ENCODE data around the gene SEMA3F.

- TF ChIP-seq CTCF (conservative IDR thresholded peaks at IDR 0.05; ENCODE audit: low read depth, low read length) = no peak
- no peak for TF ChIP-seq EZH2 (IDR thresholded peaks at IDR 0.05; ENCODE audit: borderline replicate concordance, low read depth, low read length, poor library complexity, severe bottlenecking)
Measured at GRCh38 chr3:50174517-50174895, 19.4 kb downstream of the SEMA3F start.

All from A673 (cell line).